A673 (cell line): ENCODE results near the gene USP32. TPM values are rescaled to one million over a fixed set of nuclear protein-coding genes. Genes with fewer than 3 reads are reported as not detected.

Experiments
- BruUV-seq: library from RNA; stranded (reverse); fragments of 400-500 nt; replicated peaks from 2 replicates; lab custom pipeline; 2021; lab: Mats Ljungman, UMichigan
- CTCF ChIA-PET: fragments of 300-600 bp; sonication (Branson Sonifier 250); formaldehyde crosslinking; loops from one replicate; lab custom pipeline; 2022; ENCODE audit warnings: antibody characterized with exemption; lab: Charles Lee
- POLR2A ChIA-PET: fragments of 300-600 bp; sonication (Branson Sonifier 250); formaldehyde crosslinking; loops from one replicate; lab custom pipeline; 2022; ENCODE audit warnings: antibody characterized with exemption; ENCODE audit not compliant: low non-redundant PET; lab: Charles Lee
- DNase-seq: peaks from one replicate; pipeline ENCODE4 v3.0.0-alpha.2; 2015; ENCODE audit warnings: low spot score
- H3K27ac ChIP-seq: fragments of 200-600 bp; sonication (generic); 2 replicates; pipeline ENCODE4 v1.5.1; 2016; ENCODE audit warnings: mixed run types, low read depth, mild to moderate bottlenecking, mixed read lengths, antibody characterized with exemption, low read length; ENCODE audit not compliant: poor library complexity, severe bottlenecking
- H3K27me3 ChIP-seq: fragments of 200-600 bp; sonication (generic); replicated peaks from 2 replicates; pipeline ENCODE4 v1.6.1; 2017; ENCODE audit warnings: mixed run types, low read depth, mild to moderate bottlenecking, mixed read lengths, antibody characterized with exemption, low read length; ENCODE audit not compliant: insufficient read depth, poor library complexity
- H3K36me3 ChIP-seq: fragments of 200-600 bp; sonication (generic); 2 replicates; pipeline ENCODE4 v1.6.1; 2016; ENCODE audit warnings: mixed run types, mild to moderate bottlenecking, mixed read lengths, antibody characterized with exemption, low read length; ENCODE audit not compliant: insufficient read depth, poor library complexity, severe bottlenecking
- H3K4me1 ChIP-seq: fragments of 200-600 bp; sonication (generic); 2 replicates; pipeline ENCODE4 v1.6.1; 2017; ENCODE audit warnings: mixed run types, mild to moderate bottlenecking, mixed read lengths, antibody characterized with exemption, low read length; ENCODE audit not compliant: insufficient read depth, poor library complexity, severe bottlenecking
- H3K4me3 ChIP-seq: fragments of 200-600 bp; sonication (generic); 2 replicates; pipeline ENCODE4 v1.5.1; 2016; ENCODE audit warnings: low read depth, mixed run types, mild to moderate bottlenecking, mixed read lengths, low read length; ENCODE audit not compliant: poor library complexity, severe bottlenecking
- H3K9me3 ChIP-seq: fragments of 200-600 bp; sonication (generic); 2 replicates; pipeline ENCODE4 v1.6.1; 2016; ENCODE audit warnings: mixed run types, low read depth, mild to moderate bottlenecking, mixed read lengths, antibody characterized with exemption, low read length; ENCODE audit not compliant: poor library complexity, severe bottlenecking
- CTCF ChIP-seq: fragments of 300-800, 200-600 bp; sonication (generic); conservative IDR thresholded peaks from 2 replicates; pipeline ENCODE4 v1.5.1; 2017; ENCODE audit warnings: low read depth, mild to moderate bottlenecking, antibody characterized with exemption, low read length, moderate library complexity, mixed read lengths
- EZH2 ChIP-seq: fragments of 200-600 bp; sonication (generic); IDR thresholded peaks from 2 replicates; pipeline ENCODE4 v1.6.1; 2017; ENCODE audit warnings: borderline replicate concordance, low read depth, mild to moderate bottlenecking, mixed read lengths, antibody characterized with exemption, low read length; ENCODE audit not compliant: poor library complexity, severe bottlenecking
- intact Hi-C: fragments of 100-400 bp; cut with micrococcal nuclease; formaldehyde crosslinking; loops from one replicate; pipeline ENCODE4 v1.10.0; 2022; ENCODE audit not compliant: unreplicated experiment
- total RNA-seq: library from RNA; stranded (reverse); gene quantifications from 2 replicates; pipeline ENCODE4 v1.2.3, GENCODE V29; 2021

The USP32 gene
- total RNA-seq, 1 experiment from 2014 or later: 54.8 TPM

GRCh38 chr17:60372790-60373483, 19.0 kb downstream of the USP32 start:
- no peak for DNase-seq
- intact Hi-C loops: no loop called here
- Histone ChIP-seq H3K27ac (no peak overlapping the region), H3K4me3 (no peak overlapping the region), H3K36me3 (no peaks in the 10 kb centered on the region), H3K9me3 (no peaks in the 10 kb centered on the region), H3K27me3 (no peaks in the 10 kb centered on the region), H3K4me1 (no peaks in the 10 kb centered on the region)
- BruUV-seq: no TSS peak
- ChIA-PET CTCF (no interaction called here), POLR2A (no interaction called here)
- TF ChIP-seq CTCF: no peak
- no peak for TF ChIP-seq EZH2

- H3K27ac ChIP-seq: no peak overlapping the region
- TF ChIP-seq CTCF (no peak), EZH2 (no peak)
- H3K27me3 ChIP-seq: no peaks in the 10 kb centered on the region
- CTCF ChIA-PET: no interaction called here
- no peaks in the 10 kb centered on the region for H3K36me3 ChIP-seq
- H3K4me3 ChIP-seq: no peak overlapping the region
- POLR2A ChIA-PET: no interaction called here
- no peak for DNase-seq
- H3K9me3 ChIP-seq: no peaks in the 10 kb centered on the region
- H3K4me1 ChIP-seq: no peaks in the 10 kb centered on the region
- intact Hi-C loops: no loop called here
- BruUV-seq: no TSS peak
These were observed 20.0 kb downstream of the USP32 start for GRCh38 chr17:60371818-60372510.

GRCh38 chr17:60371416-60371815, 20.5 kb downstream of the USP32 start:
- Histone ChIP-seq H3K36me3 (no peaks in the 10 kb centered on the region), H3K27ac (no peak overlapping the region), H3K4me1 (no peaks in the 10 kb centered on the region), H3K27me3 (no peaks in the 10 kb centered on the region), H3K9me3 (no peaks in the 10 kb centered on the region), H3K4me3 (no peak overlapping the region)
- intact Hi-C loops: no loop called here
- ChIA-PET POLR2A (no interaction called here), CTCF (no interaction called here)
- no peak for DNase-seq
- TF ChIP-seq CTCF: no peak
- TF ChIP-seq EZH2: no peak
- BruUV-seq: no TSS peak
